Liver (tissue), 9 donors: ENCODE data around the gene S1PR4. TPM values are rescaled to one million over a fixed set of nuclear protein-coding genes. Genes with fewer than 3 reads are reported as not detected.

Source experiments
- DNase-seq: peaks from one replicate; pipeline ENCODE4 v3.0.0-alpha.2; 2017; ENCODE audit warnings: low spot score
- H3K27ac ChIP-seq, 2 donors: one replicate each; pipeline ENCODE4 v1.7.0; 2013; ENCODE audit warnings: inconsistent platforms in 2 of 2, low read length in 2 of 2, control low read depth in 1 of 2, low read depth in 1 of 2, mild to moderate bottlenecking in 1 of 2
- H3K27me3 ChIP-seq, 4 donors: one replicate each; pipeline versions ENCODE4 v1.6.1 to v1.7.0; 2013; ENCODE audit warnings: low read length in 3 of 4, inconsistent platforms in 1 of 4, mild to moderate bottlenecking in 1 of 4, moderate library complexity in 1 of 4; ENCODE audit not compliant: control insufficient read depth in 4 of 4, insufficient read depth in 4 of 4
- H3K36me3 ChIP-seq, 4 donors: one replicate each; pipeline versions ENCODE4 v1.6.1 to v1.7.0; 2013; ENCODE audit warnings: low read length in 3 of 4, mild to moderate bottlenecking in 3 of 4, low read depth in 1 of 4, moderate library complexity in 1 of 4; ENCODE audit not compliant: control insufficient read depth in 4 of 4, insufficient read depth in 3 of 4
- H3K4me1 ChIP-seq, 4 donors: one replicate each; pipeline versions ENCODE4 v1.6.1 to v1.7.0; 2013; ENCODE audit warnings: low read length in 3 of 4, mild to moderate bottlenecking in 3 of 4, moderate library complexity in 1 of 4; ENCODE audit not compliant: control insufficient read depth in 4 of 4, insufficient read depth in 4 of 4
- H3K4me3 ChIP-seq, 3 donors: one replicate each; pipeline versions ENCODE4 v1.6.1 to v1.7.0; 2013; ENCODE audit warnings: low read length in 3 of 3, control low read depth in 1 of 3, low read depth in 1 of 3, mild to moderate bottlenecking in 1 of 3
- H3K9ac ChIP-seq, 2 donors: one replicate each; pipeline ENCODE4 v1.7.0; 2013; ENCODE audit warnings: low read length in 2 of 2, mild to moderate bottlenecking in 2 of 2, moderate library complexity in 2 of 2, control low read depth in 1 of 2, low read depth in 1 of 2
- H3K9me3 ChIP-seq, 4 donors: one replicate each; pipeline versions ENCODE4 v1.6.1 to v1.7.0; 2013; ENCODE audit warnings: low read length in 3 of 4; ENCODE audit not compliant: control insufficient read depth in 4 of 4
- ATF3 ChIP-seq: IDR thresholded peaks from 2 replicates; pipeline ENCODE4 v1.6.1; 2016; ENCODE audit warnings: antibody characterized with exemption
- CTCF ChIP-seq: fragments of 150-350 bp; IDR thresholded peaks from 2 replicates; pipeline ENCODE4 v1.5.1; 2017; ENCODE audit warnings: improper control_type of control experiment, low read depth, low read length; ENCODE audit not compliant: missing input control
- EGR1 ChIP-seq, 2 donors: IDR thresholded peaks; 2 replicates each; pipeline ENCODE4 v1.6.1; 2016 to 2018; ENCODE audit warnings: antibody characterized with exemption in 2 of 2, low read depth in 2 of 2
- FOXA2 ChIP-seq: IDR thresholded peaks from 2 replicates; pipeline ENCODE4 v1.6.1; 2016; ENCODE audit warnings: antibody characterized with exemption
- GABPA ChIP-seq, 2 donors: IDR thresholded peaks in 1 of 2; conservative IDR thresholded peaks in 1 of 2; 2 replicates each; pipeline ENCODE4 v1.6.1; 2016; ENCODE audit warnings: antibody characterized with exemption in 2 of 2, mild to moderate bottlenecking in 1 of 2, moderate library complexity in 1 of 2
- HNF4A ChIP-seq, 2 donors: conservative IDR thresholded peaks; 2 replicates each; pipeline ENCODE4 v1.6.1; 2016; ENCODE audit warnings: antibody characterized with exemption in 2 of 2, mild to moderate bottlenecking in 2 of 2
- HNF4G ChIP-seq: IDR thresholded peaks from 2 replicates; pipeline ENCODE4 v1.6.1; 2016; ENCODE audit warnings: antibody characterized with exemption
- JUND ChIP-seq, 2 donors: IDR thresholded peaks; 2 replicates each; pipeline ENCODE4 v1.6.1; 2016; ENCODE audit warnings: antibody characterized with exemption in 2 of 2
- MAX ChIP-seq: IDR thresholded peaks from 2 replicates; pipeline ENCODE4 v1.6.1; 2016; ENCODE audit warnings: antibody characterized with exemption
- NR2F2 ChIP-seq: IDR thresholded peaks from 2 replicates; pipeline ENCODE4 v1.6.1; 2016; ENCODE audit warnings: antibody characterized with exemption
- REST ChIP-seq: IDR thresholded peaks from 2 replicates; pipeline ENCODE4 v1.6.1; 2016; ENCODE audit warnings: antibody characterized with exemption, mild to moderate bottlenecking
- RXRA ChIP-seq, 2 donors: IDR thresholded peaks; 2 replicates each; pipeline ENCODE4 v1.6.1; 2017 to 2018; ENCODE audit warnings: antibody characterized with exemption in 2 of 2, mild to moderate bottlenecking in 1 of 2
- SP1 ChIP-seq: IDR thresholded peaks from 2 replicates; pipeline ENCODE4 v1.6.1; 2018; ENCODE audit warnings: antibody characterized with exemption, mild to moderate bottlenecking
- YY1 ChIP-seq: IDR thresholded peaks from 2 replicates; pipeline ENCODE4 v1.6.1; 2016; ENCODE audit warnings: antibody characterized with exemption, mild to moderate bottlenecking
- WGBS: extraction: QIAGEN DNeasy Blood & Tissue Kit; methylation state at CpG from one replicate; pipeline ENCODE4 v1.1.7; 2013; 5-methylcytosine and 5-hydroxymethylcytosine counted together
- polyA plus RNA-seq, 2 donors: library from polyadenylated mRNA; stranded (reverse) in 1 of 2; unstranded in 1 of 2; fragments of 200-250 nt in 1 of 2; fragments of >200 nt in 1 of 2; fragmentation: Nextera tagmentation in 1 of 2; extraction: Ambion mirVana in 1 of 2; gene quantifications; one replicate each; pipeline versions ENCODE4 v1.2.1 to v1.2.3, GENCODE V29; 2013 to 2015
- total RNA-seq, 2 donors: library from RNA; depleted of rRNA; stranded (reverse); fragments of >200 nt; gene quantifications; one replicate each; pipeline ENCODE4 v1.2.3, GENCODE V29; 2014
- TF ChIP-seq, protein P1 (sequence below): IDR thresholded peaks from 2 replicates; pipeline ENCODE4 v1.6.1; 2016; ENCODE audit warnings: antibody characterized with exemption
- donor health status: healthy.
- donor health status: healthy.
- donor health status: healthy.
- donor health status: healthy.
- donor health status: healthy.

Gene S1PR4
- total and polyA plus RNA-seq, 4 donors = 0.93 to 11.0 (median 2.1) TPM

DNA sequence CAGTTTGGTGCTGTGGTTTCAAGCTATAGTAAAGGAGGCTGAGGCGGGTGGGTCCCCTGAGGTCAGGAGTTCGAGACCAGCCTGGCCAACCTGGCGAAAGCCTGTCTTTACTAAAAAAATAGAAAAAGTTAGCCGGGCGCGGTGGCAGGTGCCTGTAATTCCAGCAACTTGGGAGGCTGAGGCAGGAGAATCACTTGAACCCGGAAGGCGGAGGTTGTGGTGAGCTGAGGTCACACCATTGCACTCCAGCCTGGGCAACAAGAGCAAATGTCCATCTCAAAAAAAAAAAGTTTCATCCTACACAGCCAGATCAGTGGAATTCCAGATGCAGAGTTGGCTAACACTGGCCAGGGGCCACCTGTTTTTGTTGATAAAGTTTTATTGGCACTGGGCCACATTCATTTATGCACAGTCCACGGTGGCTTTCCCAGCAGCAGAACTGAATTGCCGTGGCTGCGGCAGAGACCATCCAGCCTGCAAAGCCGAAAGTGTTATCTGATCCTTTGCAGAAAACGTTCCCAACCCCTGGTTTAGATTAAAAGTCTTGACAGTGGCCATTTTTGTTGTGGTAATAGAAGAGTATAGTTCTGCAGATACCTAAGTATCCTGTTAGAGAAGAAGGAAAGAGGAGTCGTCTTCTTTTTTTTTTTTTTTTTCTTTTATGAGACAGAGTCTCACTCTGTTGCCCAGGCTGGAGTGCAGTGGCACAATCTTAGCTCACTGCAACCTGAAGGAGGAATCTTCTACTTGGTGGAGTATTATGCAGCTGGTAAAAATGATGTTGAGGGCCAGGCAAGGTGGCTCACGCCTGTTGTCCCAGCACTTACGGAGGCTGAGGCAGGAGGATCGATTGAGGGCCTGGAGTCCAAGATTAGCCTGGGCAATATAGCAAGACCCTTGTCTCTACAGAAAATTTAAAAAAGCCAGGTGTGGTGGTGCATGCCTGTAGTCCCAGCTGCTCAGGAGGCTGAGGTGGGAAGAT, 15.8 kb downstream of the S1PR4 start:
- WGBS = 92% methylated on average over 17 of the region's 17 CpGs
- H3K9me3 ChIP-seq = no peaks in the 10 kb centered on the region
- no peaks in the 10 kb centered on the region for H3K4me1 ChIP-seq
- peak; percentile 64 for DNase-seq
- H3K4me3 ChIP-seq = no peak overlapping the region
- peaks cover 0 to 17% (median 2%) of the 10 kb centered on the region in 4 donors for H3K36me3 ChIP-seq
- H3K27me3 ChIP-seq = no peaks in the 10 kb centered on the region
- no peak overlapping the region for H3K9ac ChIP-seq
- TF ChIP-seq RXRA (IDR thresholded peaks at IDR 0.05) = no peak
- no peak for TF ChIP-seq GABPA (IDR thresholded peaks at IDR 0.05 in 1 of 2, conservative IDR thresholded peaks at IDR 0.05 in 1 of 2)
- TF ChIP-seq ATF3 = no peak
- TF ChIP-seq REST = no peak
- TF ChIP-seq SP1 = no peak
- TF ChIP-seq HNF4G = no peak
- H3K27ac ChIP-seq = no peak overlapping the region

- 95% methylated on average over 42 of the region's 42 CpGs for WGBS
- Histone ChIP-seq H3K9me3 (no peaks in the 10 kb centered on the region), H3K9ac (no peak overlapping the region), H3K36me3 (peaks cover 0 to 20% (median 2%) of the 10 kb centered on the region in 4 donors), H3K27ac (no peak overlapping the region), H3K4me3 (no peak overlapping the region), H3K27me3 (no peaks in the 10 kb centered on the region), H3K4me1 (no peaks in the 10 kb centered on the region)
- DNase-seq = no peak
- TF ChIP-seq CTCF (no peak), HNF4G (no peak), FOXA2 (no peak), ATF3 (no peak), HNF4A (conservative IDR thresholded peaks at IDR 0.05) (no peak), SP1 (no peak), REST (no peak), YY1 (no peak), RXRA (IDR thresholded peaks at IDR 0.05) (no peak), EGR1 (IDR thresholded peaks at IDR 0.05; ENCODE audit: low read depth in 2 of 2) (no peak), MAX (no peak), NR2F2 (no peak), JUND (IDR thresholded peaks at IDR 0.05) (no peak), GABPA (IDR thresholded peaks at IDR 0.05 in 1 of 2, conservative IDR thresholded peaks at IDR 0.05 in 1 of 2) (no peak)
- TF ChIP-seq, protein P1, sequence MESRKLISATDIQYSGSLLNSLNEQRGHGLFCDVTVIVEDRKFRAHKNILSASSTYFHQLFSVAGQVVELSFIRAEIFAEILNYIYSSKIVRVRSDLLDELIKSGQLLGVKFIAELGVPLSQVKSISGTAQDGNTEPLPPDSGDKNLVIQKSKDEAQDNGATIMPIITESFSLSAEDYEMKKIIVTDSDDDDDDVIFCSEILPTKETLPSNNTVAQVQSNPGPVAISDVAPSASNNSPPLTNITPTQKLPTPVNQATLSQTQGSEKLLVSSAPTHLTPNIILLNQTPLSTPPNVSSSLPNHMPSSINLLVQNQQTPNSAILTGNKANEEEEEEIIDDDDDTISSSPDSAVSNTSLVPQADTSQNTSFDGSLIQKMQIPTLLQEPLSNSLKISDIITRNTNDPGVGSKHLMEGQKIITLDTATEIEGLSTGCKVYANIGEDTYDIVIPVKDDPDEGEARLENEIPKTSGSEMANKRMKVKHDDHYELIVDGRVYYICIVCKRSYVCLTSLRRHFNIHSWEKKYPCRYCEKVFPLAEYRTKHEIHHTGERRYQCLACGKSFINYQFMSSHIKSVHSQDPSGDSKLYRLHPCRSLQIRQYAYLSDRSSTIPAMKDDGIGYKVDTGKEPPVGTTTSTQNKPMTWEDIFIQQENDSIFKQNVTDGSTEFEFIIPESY = no peak
Measured at GRCh38 chr19:3196064-3196932, 17.7 kb downstream of the S1PR4 start.
